ENCODE data around the gene EID2B.
A peak's percentile ranks its signal among the peaks of the same experiment; 100 is the strongest.

EID2B gene

GRCh38 chr19:39563408-39563807 lies 30.8 kb upstream of the EID2B start:
- H2AFZ ChIP-seq (ENCODE audit: low read depth, low read length): no peak overlapping the region
- H3K4me2 ChIP-seq (ENCODE audit: low read length): no peak overlapping the region
- H3K9ac ChIP-seq (ENCODE audit: low read length): no peak overlapping the region
- no peak overlapping the region for H3K27ac ChIP-seq (ENCODE audit: low read length)
- no peaks in the 10 kb centered on the region for H4K20me1 ChIP-seq (ENCODE audit: insufficient read depth, low read length)
- H3K79me2 ChIP-seq (ENCODE audit: low read length): no peaks in the 10 kb centered on the region
- no peaks in the 10 kb centered on the region for H3K9me3 ChIP-seq (ENCODE audit: insufficient read depth, low read length)
- peaks cover 59% of the 10 kb centered on the region for H3K27me3 ChIP-seq (ENCODE audit: low read depth, low read length)
- H3K4me3 ChIP-seq (ENCODE audit: low read length): no peak overlapping the region
- H3K36me3 ChIP-seq (replicated peaks; ENCODE audit: low read depth, low read length): no peaks in the 10 kb centered on the region
- no peak for TF ChIP-seq CTCF (IDR thresholded peaks at IDR 0.05; ENCODE audit: low read depth, low read length)
- TF ChIP-seq EZH2phosphoT487 (IDR thresholded peaks at IDR 0.05; ENCODE audit: low read depth): no peak
- peaks cover 5% of the 10 kb centered on the region for H3K4me1 ChIP-seq (ENCODE audit: low read length)

GRCh38 chr19:39558624-39559117 lies 26.0 kb upstream of the EID2B start:
- H3K27ac ChIP-seq (ENCODE audit: low read length): no peak overlapping the region
- no peaks in the 10 kb centered on the region for H3K9me3 ChIP-seq (ENCODE audit: insufficient read depth, low read length)
- H3K9ac ChIP-seq (ENCODE audit: low read length): no peak overlapping the region; the same call in 1 of the 2 replicates
- no peaks in the 10 kb centered on the region for H3K36me3 ChIP-seq (replicated peaks; ENCODE audit: low read depth, low read length)
- H4K20me1 ChIP-seq (ENCODE audit: insufficient read depth, low read length): no peaks in the 10 kb centered on the region
- H3K79me2 ChIP-seq (ENCODE audit: low read length): no peaks in the 10 kb centered on the region
- TF ChIP-seq CTCF (IDR thresholded peaks at IDR 0.05; ENCODE audit: low read depth, low read length): no peak
- TF ChIP-seq EZH2phosphoT487 (IDR thresholded peaks at IDR 0.05; ENCODE audit: low read depth): no peak
- H3K27me3 ChIP-seq (ENCODE audit: low read depth, low read length): peaks cover 18% of the 10 kb centered on the region
- H2AFZ ChIP-seq (ENCODE audit: low read depth, low read length): 0 out of 2 replicates have a peak overlapping the region, but pooled peaks have one; percentile 18
- peak overlapping the region; percentile 54 for H3K4me2 ChIP-seq (ENCODE audit: low read length)
- H3K4me3 ChIP-seq (ENCODE audit: low read length): peak overlapping the region; percentile 23
- peaks cover 15% of the 10 kb centered on the region for H3K4me1 ChIP-seq (ENCODE audit: low read length)

- no peak for TF ChIP-seq EZH2phosphoT487 (IDR thresholded peaks at IDR 0.05; ENCODE audit: low read depth)
- no peak for TF ChIP-seq CTCF (IDR thresholded peaks at IDR 0.05; ENCODE audit: low read depth, low read length)
- peak overlapping the region; percentile 54 for H3K4me2 ChIP-seq (ENCODE audit: low read length)
Measured at GRCh38 chr19:39557811-39558623, 25.4 kb upstream of the EID2B start.

GRCh38 chr19:39555883-39556282 lies 23.2 kb upstream of the EID2B start:
- no peaks in the 10 kb centered on the region for H3K9me3 ChIP-seq (ENCODE audit: insufficient read depth, low read length)
- no peaks in the 10 kb centered on the region for H3K79me2 ChIP-seq (ENCODE audit: low read length)
- H3K27ac ChIP-seq (ENCODE audit: low read length): no peak overlapping the region
- no peak overlapping the region for H3K4me3 ChIP-seq (ENCODE audit: low read length)
- no peaks in the 10 kb centered on the region for H3K36me3 ChIP-seq (replicated peaks; ENCODE audit: low read depth, low read length)
- no peak overlapping the region for H3K9ac ChIP-seq (ENCODE audit: low read length)
- peaks cover 20% of the 10 kb centered on the region for H3K27me3 ChIP-seq (ENCODE audit: low read depth, low read length)
- H2AFZ ChIP-seq (ENCODE audit: low read depth, low read length): no peak overlapping the region
- peaks cover 27% of the 10 kb centered on the region for H3K4me1 ChIP-seq (ENCODE audit: low read length)
- no peaks in the 10 kb centered on the region for H4K20me1 ChIP-seq (ENCODE audit: insufficient read depth, low read length)
- TF ChIP-seq CTCF (IDR thresholded peaks at IDR 0.05; ENCODE audit: low read depth, low read length): no peak
- TF ChIP-seq EZH2phosphoT487 (IDR thresholded peaks at IDR 0.05; ENCODE audit: low read depth): no peak
- no peak overlapping the region for H3K4me2 ChIP-seq (ENCODE audit: low read length)

More at GRCh38 chr19:39557811-39558623, 25.4 kb upstream of the EID2B start:
- peak overlapping the region; percentile 18; the same call in 1 of the 2 replicates for H2AFZ ChIP-seq (ENCODE audit: low read depth, low read length)
- H3K27me3 ChIP-seq (ENCODE audit: low read depth, low read length): peaks cover 20% of the 10 kb centered on the region
- no peaks in the 10 kb centered on the region for H3K9me3 ChIP-seq (ENCODE audit: insufficient read depth, low read length)
- H4K20me1 ChIP-seq (ENCODE audit: insufficient read depth, low read length): no peaks in the 10 kb centered on the region
- no peaks in the 10 kb centered on the region for H3K36me3 ChIP-seq (replicated peaks; ENCODE audit: low read depth, low read length)
- peak overlapping the region; percentile 23 for H3K4me3 ChIP-seq (ENCODE audit: low read length)
- H3K9ac ChIP-seq (ENCODE audit: low read length): peak overlapping the region; percentile 0; the same call in 1 of the 2 replicates
- peaks cover 15% of the 10 kb centered on the region for H3K4me1 ChIP-seq (ENCODE audit: low read length)
- H3K27ac ChIP-seq (ENCODE audit: low read length): no peak overlapping the region
- H3K79me2 ChIP-seq (ENCODE audit: low read length): no peaks in the 10 kb centered on the region

Measured in OCI-LY3 (cell line).